Measurements from ENCODE around the gene GREB1L. TPM values are rescaled to one million over a fixed set of nuclear protein-coding genes. Genes with fewer than 3 reads are reported as not detected.

Gene GREB1L
- total and polyA plus RNA-seq, 2 donors (not counting 3 experiments of a cell fraction or from before 2014, with no cell fraction given) = 0.22 to 0.41 TPM

GRCh38 chr18:21203126-21203525 lies 38.9 kb upstream of the GREB1L start:
- DNase-seq (ENCODE audit: low read depth, low spot score) = no peak
- Histone ChIP-seq H3K4me2 (ENCODE audit: insufficient read depth, low read length) (no peak overlapping the region), H3K27ac (ENCODE audit: insufficient read depth, low read depth, low read length) (no peak overlapping the region), H3K36me3 (ENCODE audit: control insufficient read depth in 2 of 2, extremely low read depth in 1 of 2, insufficient read depth in 2 of 2, low read length in 2 of 2) (no peaks in the 10 kb centered on the region), H3K9me3 (replicated peaks; ENCODE audit: control insufficient read depth, insufficient read depth, low read length) (no peaks in the 10 kb centered on the region), H3K27me3 (ENCODE audit: control insufficient read depth in 2 of 2, insufficient read depth in 2 of 2, low read length in 2 of 2) (peaks cover 0 to 5% of the 10 kb centered on the region in 2 experiments), H3K9me1 (replicated peaks; ENCODE audit: control insufficient read depth, extremely low read depth, insufficient read depth, low read length) (no peaks in the 10 kb centered on the region), H3K79me2 (ENCODE audit: control insufficient read depth, insufficient read depth, low read length) (no peaks in the 10 kb centered on the region), H4K20me1 (replicated peaks; ENCODE audit: control insufficient read depth, extremely low read depth, insufficient read depth, low read length) (no peaks in the 10 kb centered on the region), H3K4me1 (ENCODE audit: control insufficient read depth, extremely low read depth, insufficient read depth, low read length) (no peaks in the 10 kb centered on the region), H2AFZ (ENCODE audit: low read depth, low read length) (no peak overlapping the region), H3K9ac (replicated peaks; ENCODE audit: extremely low read depth, insufficient read depth, low read length) (no peak overlapping the region), H3K4me3 (replicated peaks in 1 of 3; ENCODE audit: insufficient read depth in 1 of 3, low read depth in 1 of 3, low read length in 3 of 3) (no peak overlapping the region)
- POLR2A ChIA-PET = no interaction called here
- intact Hi-C loops (cut with micrococcal nuclease) = no loop called here
- no TSS peak for BruUV-seq (replicated peaks)
- TF ChIP-seq FOS (IDR thresholded peaks at IDR 0.05; ENCODE audit: borderline replicate concordance, insufficient read depth, low read length) = no peak
- CTCF ChIA-PET = no interaction called here
- no peak for FAIRE-seq
- dilution Hi-C loops (cut with MboI; ENCODE audit: extremely low pct_ligation_motif_present, low sequenced_read_pairs) = no loop called here

- no peak for FAIRE-seq
- DNase-seq (ENCODE audit: low read depth, low spot score) = no peak
- Histone ChIP-seq H3K27me3 (ENCODE audit: control insufficient read depth in 2 of 2, insufficient read depth in 2 of 2, low read length in 2 of 2) (peaks cover 0 to 5% of the 10 kb centered on the region in 2 experiments), H3K79me2 (ENCODE audit: control insufficient read depth, insufficient read depth, low read length) (no peaks in the 10 kb centered on the region), H4K20me1 (replicated peaks; ENCODE audit: control insufficient read depth, extremely low read depth, insufficient read depth, low read length) (no peaks in the 10 kb centered on the region), H3K9ac (replicated peaks; ENCODE audit: extremely low read depth, insufficient read depth, low read length) (no peak overlapping the region), H3K9me3 (replicated peaks; ENCODE audit: control insufficient read depth, insufficient read depth, low read length) (no peaks in the 10 kb centered on the region), H3K36me3 (ENCODE audit: control insufficient read depth in 2 of 2, extremely low read depth in 1 of 2, insufficient read depth in 2 of 2, low read length in 2 of 2) (no peaks in the 10 kb centered on the region), H3K4me2 (ENCODE audit: insufficient read depth, low read length) (no peak overlapping the region), H3K4me1 (ENCODE audit: control insufficient read depth, extremely low read depth, insufficient read depth, low read length) (no peaks in the 10 kb centered on the region), H2AFZ (ENCODE audit: low read depth, low read length) (no peak overlapping the region), H3K9me1 (replicated peaks; ENCODE audit: control insufficient read depth, extremely low read depth, insufficient read depth, low read length) (no peaks in the 10 kb centered on the region), H3K4me3 (replicated peaks in 1 of 3; ENCODE audit: insufficient read depth in 1 of 3, low read depth in 1 of 3, low read length in 3 of 3) (no peak overlapping the region), H3K27ac (ENCODE audit: insufficient read depth, low read depth, low read length) (no peak overlapping the region)
- POLR2A ChIA-PET = no interaction called here
- TF ChIP-seq MYC (IDR thresholded peaks at IDR 0.05; ENCODE audit: low read depth, low read length) = no peak
- no peak for TF ChIP-seq JUN (IDR thresholded peaks at IDR 0.05; ENCODE audit: borderline replicate concordance, insufficient read depth, insufficient read length, low read depth)
- TF ChIP-seq POLR2AphosphoS5 (IDR thresholded peaks at IDR 0.05; ENCODE audit: insufficient read depth, low read depth, low read length) = no peak
- TF ChIP-seq POLR2A (IDR thresholded peaks at IDR 0.05; ENCODE audit: low read depth, low read length) = no peak
- TF ChIP-seq FOS (IDR thresholded peaks at IDR 0.05; ENCODE audit: borderline replicate concordance, insufficient read depth, low read length) = no peak
- no peak for TF ChIP-seq EZH2 (IDR thresholded peaks at IDR 0.05; ENCODE audit: borderline replicate concordance, low read depth, low read length, severe bottlenecking)
- TF ChIP-seq MAX (IDR thresholded peaks at IDR 0.05; ENCODE audit: insufficient read depth, insufficient read length) = no peak
- TF ChIP-seq GATA2 (IDR thresholded peaks at IDR 0.05; ENCODE audit: insufficient read depth, insufficient read length, low read depth, low read length) = no peak
- no peak for TF ChIP-seq CTCF (IDR thresholded peaks at IDR 0.05; ENCODE audit: extremely low read depth in 1 of 2, insufficient read depth in 1 of 2, low read depth in 1 of 2, low read length in 2 of 2)
- intact Hi-C loops (cut with micrococcal nuclease) (no loop called here), dilution Hi-C loops (cut with MboI; ENCODE audit: extremely low pct_ligation_motif_present, low sequenced_read_pairs) (no loop called here)
- no TSS peak for BruUV-seq (replicated peaks)
- CTCF ChIA-PET = no interaction called here
Measured at GRCh38 chr18:21203542-21204241, 38.3 kb upstream of the GREB1L start.
